Hematopoietic multipotent progenitor cell treated with erythropoietin and hydrocortisone succinate and interleukin-3 and kit ligand, for 6 days (in vitro differentiated cells): ENCODE measurements around the gene EAF2.
"Not testable (repeated sequence)": the region's sequence is repeated elsewhere in the genome, so short reads cannot be mapped to it uniquely, and the experiment has no call there.

Source experiments
- DNase-seq: peaks from one replicate; pipeline ENCODE4 v3.0.0-alpha.2; 2015

Gene EAF2

GRCh38 chr3:121834671-121835464 lies at the start of gene EAF2, which contains the start of gene IQCB1:
Gene EAF2, plus strand, starts transcription at chr3:121835209. Its CDS starts 77 bp downstream, at chr3:121835286.
Gene IQCB1, minus strand, starts transcription at chr3:121835060. Its CDS starts 6,100 bp downstream, at chr3:121828960.
- peak; percentile 99 for DNase-seq

- DNase-seq: no peak
Measured at GRCh38 chr3:121786485-121786884, 48.5 kb upstream of the EAF2 start.

- no peak for DNase-seq
Measured at GRCh38 chr3:121793078-121793477, 41.9 kb upstream of the EAF2 start.

- DNase-seq: no peak
Measured at GRCh38 chr3:121794264-121794983, 40.6 kb upstream of the EAF2 start.

- no peak for DNase-seq
Measured at GRCh38 chr3:121796970-121797369, 38.0 kb upstream of the EAF2 start.

GRCh38 chr3:121800906-121801305 lies 34.1 kb upstream of the EAF2 start:
- no peak for DNase-seq

- no peak for DNase-seq
Measured at GRCh38 chr3:121803771-121804320, 31.2 kb upstream of the EAF2 start.

GRCh38 chr3:121809249-121809648 lies 25.8 kb upstream of the EAF2 start:
- no peak for DNase-seq

- DNase-seq: no peak
Measured at GRCh38 chr3:121817753-121818152, 17.3 kb upstream of the EAF2 start.

GRCh38 chr3:121818578-121818977 lies 16.4 kb upstream of the EAF2 start:
- DNase-seq: no peak

GRCh38 chr3:121819236-121819635 lies 15.8 kb upstream of the EAF2 start:
- no peak for DNase-seq

GRCh38 chr3:121821421-121822199 lies 13.4 kb upstream of the EAF2 start:
- DNase-seq: no peak

GRCh38 chr3:121822973-121823372 lies 12.0 kb upstream of the EAF2 start:
- DNase-seq: no peak

GRCh38 chr3:121834157-121834670 lies 795 bp upstream of the EAF2 start:
- peak; percentile 35 for DNase-seq

GRCh38 chr3:121835465-121835801 lies 424 bp downstream of the EAF2 start:
- peak; percentile 38 for DNase-seq

- DNase-seq: peak; percentile 58
Measured at GRCh38 chr3:121836064-121836463, 1.1 kb downstream of the EAF2 start.

- peak; percentile 76 for DNase-seq
Measured at GRCh38 chr3:121836481-121836880, 1.5 kb downstream of the EAF2 start.

- DNase-seq: no peak
Measured at GRCh38 chr3:121839962-121840361, 5.0 kb downstream of the EAF2 start.

GRCh38 chr3:121844892-121845291 lies 9.9 kb downstream of the EAF2 start:
- DNase-seq: no peak

GRCh38 chr3:121852256-121852655 lies 17.2 kb downstream of the EAF2 start:
- no peak for DNase-seq

GRCh38 chr3:121855555-121855954 lies 20.5 kb downstream of the EAF2 start:
- DNase-seq: peak; percentile 45

- DNase-seq: not testable (repeated sequence)
Measured at GRCh38 chr3:121857778-121858177, 22.8 kb downstream of the EAF2 start.

GRCh38 chr3:121863247-121863646 lies 28.2 kb downstream of the EAF2 start:
- DNase-seq: not testable (repeated sequence)
